Activated effector memory CD4-positive, alpha-beta T cell treated with Interleukin-2 at 50 U/mL for 16 hours (primary cell): ENCODE data around the gene PRPF18.

Experiments
- DNase-seq: peaks from one replicate; pipeline ENCODE4 v3.0.0-alpha.2; 2020

PRPF18 gene

DNA sequence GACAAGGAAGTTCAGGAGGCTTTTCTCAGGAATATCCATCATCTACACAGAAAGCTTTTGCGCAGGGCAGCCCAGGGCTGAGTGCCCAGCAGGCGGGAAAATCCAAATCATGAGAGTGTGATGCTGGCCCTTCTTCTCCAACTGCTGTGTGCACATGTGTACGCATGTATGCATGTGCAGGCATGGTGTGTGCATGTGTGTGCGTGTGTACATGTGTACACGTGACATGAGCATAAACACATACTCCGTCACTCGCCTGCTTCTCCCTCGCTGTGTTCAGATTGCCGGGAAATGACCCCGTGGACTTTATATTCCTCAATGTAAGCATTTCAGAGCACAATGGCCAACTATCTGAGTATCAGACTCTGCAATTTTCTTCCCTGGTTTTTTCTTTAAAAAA lies 85.1 kb downstream of the PRPF18 start:
- no peak for DNase-seq

DNA sequence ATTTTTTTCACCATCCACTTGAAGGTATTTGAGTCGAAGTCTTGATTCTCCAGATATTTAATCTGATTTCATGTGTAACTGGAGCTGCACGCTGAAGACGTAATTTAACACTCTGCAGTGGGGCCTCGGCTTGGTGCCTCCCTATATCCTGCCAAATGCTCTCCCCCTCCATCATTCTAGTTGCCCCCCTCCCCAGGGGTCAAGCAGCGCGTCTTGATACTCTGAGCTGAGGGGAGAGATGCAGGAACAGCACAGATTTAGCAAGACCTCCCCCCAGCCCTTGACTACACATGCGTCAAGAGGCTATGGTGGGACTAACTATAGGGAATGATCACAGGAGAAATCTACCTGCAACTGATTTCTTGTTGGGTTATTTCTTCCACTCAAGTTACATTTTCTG lies 85.8 kb downstream of the PRPF18 start:
- DNase-seq = no peak

DNA sequence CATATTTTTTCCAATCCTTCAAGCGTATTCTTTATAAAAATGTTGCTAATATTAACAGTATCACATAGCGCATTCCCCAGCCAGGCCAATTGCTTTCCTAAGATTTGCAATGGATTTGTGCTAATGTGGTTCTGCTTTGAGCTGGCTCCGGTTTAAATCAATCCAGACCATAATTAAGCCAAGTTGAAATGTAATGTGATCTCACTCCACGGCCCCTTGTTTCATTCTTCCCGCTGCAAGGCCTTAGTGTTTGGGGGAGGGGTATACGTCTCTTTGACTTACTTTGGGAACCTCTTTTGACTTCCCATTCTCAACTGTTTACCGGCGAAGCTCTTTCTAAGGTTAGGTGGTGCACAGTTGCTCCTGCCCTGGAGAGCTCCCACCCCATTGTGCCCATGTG lies 86.4 kb downstream of the PRPF18 start:
- no peak for DNase-seq

DNA sequence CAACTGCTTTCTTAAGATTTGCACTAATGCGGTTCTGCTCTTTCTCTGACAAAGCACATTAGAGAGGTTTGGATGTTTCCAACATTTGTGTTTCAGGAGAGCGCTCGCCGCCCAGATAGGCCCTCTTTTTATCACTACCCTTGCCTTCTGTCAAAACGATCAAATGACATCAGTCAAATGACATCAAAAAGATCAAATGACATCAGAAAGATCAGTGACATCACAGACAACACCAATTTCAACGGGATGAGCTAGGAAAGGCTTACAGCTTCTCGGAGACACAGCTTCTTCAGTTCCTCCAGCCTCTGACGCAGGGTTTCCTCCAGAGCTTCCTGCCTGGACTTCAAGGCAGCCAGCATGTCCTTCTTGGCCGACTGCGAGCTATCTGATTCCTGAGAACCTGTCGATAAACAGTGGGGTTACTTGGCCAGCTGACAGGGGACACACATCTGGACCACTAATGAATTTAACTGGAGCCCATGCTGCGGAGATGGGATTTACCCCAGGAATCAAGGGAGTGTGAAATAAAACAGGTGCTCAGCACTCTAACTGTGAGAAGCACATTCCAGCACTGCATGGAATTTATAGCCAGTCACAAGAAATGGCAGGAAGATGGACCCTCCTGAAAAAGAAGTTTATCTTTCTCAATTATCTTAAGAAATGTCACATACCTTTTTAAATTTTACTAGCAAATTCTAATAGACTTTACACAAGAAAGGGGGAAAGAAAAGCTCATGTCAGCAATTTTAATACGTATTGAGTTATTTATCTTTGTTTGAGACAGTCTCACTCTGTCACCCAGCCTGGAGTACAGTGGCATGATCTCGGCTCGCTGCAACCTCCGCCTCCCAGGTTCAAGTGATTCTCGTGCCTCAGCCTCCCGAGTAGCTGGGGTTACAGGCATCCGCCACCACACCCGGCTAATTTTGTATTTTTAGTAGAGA lies 88.2 kb downstream of the PRPF18 start:
- DNase-seq = no peak

DNA sequence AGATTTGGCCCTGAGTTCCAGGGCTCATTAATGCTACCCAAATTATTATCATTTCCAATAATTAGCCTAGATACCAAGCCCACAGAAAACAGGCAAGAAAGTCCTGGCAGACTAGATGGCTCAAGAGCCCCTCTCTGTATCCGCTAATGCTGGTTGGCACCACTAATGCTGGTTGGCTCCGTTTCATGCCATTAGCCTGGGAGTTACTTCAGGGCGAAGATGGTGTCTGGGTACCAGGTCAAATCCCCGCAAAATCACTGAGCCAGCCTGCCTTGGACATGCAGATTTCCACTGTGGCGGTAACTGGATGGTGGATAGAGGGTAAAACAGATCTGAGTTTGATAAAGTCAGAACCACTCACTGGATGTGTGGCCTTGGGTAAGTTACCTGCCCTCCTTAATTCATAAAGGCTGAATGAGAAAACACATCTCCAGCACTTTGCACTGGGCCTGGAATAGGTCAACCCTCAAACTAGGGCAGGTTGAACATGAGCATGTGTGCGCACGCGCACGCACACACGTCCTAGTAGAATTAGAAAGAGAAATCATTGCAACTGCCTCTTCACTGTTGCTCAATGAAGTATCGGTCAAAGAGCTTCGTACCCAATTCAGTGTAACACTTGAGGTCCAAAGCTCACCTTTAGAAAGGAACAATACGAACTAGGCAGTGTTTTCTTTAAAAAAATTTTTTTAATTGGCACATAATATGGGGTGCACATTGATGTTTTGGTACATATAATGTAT lies 91.5 kb downstream of the PRPF18 start:
- no peak for DNase-seq
